ENCODE results near the gene MIOX. TPM values are rescaled to one million over a fixed set of nuclear protein-coding genes. Genes with fewer than 3 reads are reported as not detected.

The MIOX gene
- total and polyA plus RNA-seq, 2 experiments from 2014 or later: not detected

- Histone ChIP-seq H3K4me3 (no peak overlapping the region), H2AFZ (no peak overlapping the region), H3K4me1 (ENCODE audit: insufficient read depth) (no peaks in the 10 kb centered on the region), H3K9me2 (ENCODE audit: insufficient read depth) (no peaks in the 10 kb centered on the region), H3K36me3 (ENCODE audit: insufficient read depth) (no peaks in the 10 kb centered on the region), H3K4me2 (no peak overlapping the region), H3F3A (replicated peaks; ENCODE audit: low read depth) (0 out of 2 replicates have a peak, but pooled peaks cover 3% of the 10 kb centered on the region), H3K79me2 (replicated peaks; ENCODE audit: insufficient read depth) (no peaks in the 10 kb centered on the region), H3K27me3 (ENCODE audit: insufficient read depth) (no peaks in the 10 kb centered on the region), H3K27ac (ENCODE audit: low read depth) (no peak overlapping the region), H4K20me1 (replicated peaks; ENCODE audit: insufficient read depth) (peaks cover 6% of the 10 kb centered on the region)
- no peak for TF ChIP-seq NANOG (IDR thresholded peaks at IDR 0.05; ENCODE audit: borderline replicate concordance)
- TF ChIP-seq REST (IDR thresholded peaks at IDR 0.05; ENCODE audit: unreplicated experiment): no peak
- no peak for TF ChIP-seq POLR2AphosphoS5 (IDR thresholded peaks at IDR 0.05; ENCODE audit: low read depth)
- TF ChIP-seq ZNF114 (CRISPR knock-in tag; IDR thresholded peaks at IDR 0.05): no peak
- Mint-ChIP-seq H3K27me3 (ENCODE audit: insufficient read depth, low read depth, poor library complexity) (peaks cover 10% of the 10 kb centered on the region), H3K4me3 (no peak overlapping the region), H3K36me3 (ENCODE audit: low read depth) (peaks cover 52% of the 10 kb centered on the region), H3K4me1 (no peaks in the 10 kb centered on the region; the same call in 2 of the 3 replicates), H3K9me3 (no peaks in the 10 kb centered on the region), H3K27ac (no peak overlapping the region)
- DNase-seq (ENCODE audit: low spot score) (no peak), ATAC-seq (no peak)
Measured at GRCh38 chr22:50459016-50459415, 27.6 kb upstream of the MIOX start.

- no peak overlapping the region for H3K4me3 ChIP-seq
- H3K9me3 Mint-ChIP-seq: no peaks in the 10 kb centered on the region
- no peak overlapping the region for H2AFZ ChIP-seq
- no peak for ATAC-seq
- peaks cover 6% of the 10 kb centered on the region for H4K20me1 ChIP-seq (replicated peaks; ENCODE audit: insufficient read depth)
- H3K4me1 ChIP-seq (ENCODE audit: insufficient read depth): no peaks in the 10 kb centered on the region
- 0 out of 2 replicates have a peak, but pooled peaks cover 3% of the 10 kb centered on the region for H3F3A ChIP-seq (replicated peaks; ENCODE audit: low read depth)
- no peaks in the 10 kb centered on the region; the same call in 2 of the 3 replicates for H3K4me1 Mint-ChIP-seq
- no peak overlapping the region for H3K4me2 ChIP-seq
- H3K9me2 ChIP-seq (ENCODE audit: insufficient read depth): no peaks in the 10 kb centered on the region
- DNase-seq (ENCODE audit: low spot score): no peak
- no peaks in the 10 kb centered on the region for H3K79me2 ChIP-seq (replicated peaks; ENCODE audit: insufficient read depth)
- H3K27ac ChIP-seq (ENCODE audit: low read depth): no peak overlapping the region
- no peaks in the 10 kb centered on the region for H3K27me3 ChIP-seq (ENCODE audit: insufficient read depth)
- peaks cover 10% of the 10 kb centered on the region for H3K27me3 Mint-ChIP-seq (ENCODE audit: insufficient read depth, low read depth, poor library complexity)
- peaks cover 48% of the 10 kb centered on the region for H3K36me3 Mint-ChIP-seq (ENCODE audit: low read depth)
- H3K27ac Mint-ChIP-seq: no peak overlapping the region
- H3K4me3 Mint-ChIP-seq: no peak overlapping the region
- H3K36me3 ChIP-seq (ENCODE audit: insufficient read depth): no peaks in the 10 kb centered on the region
- no peak for TF ChIP-seq REST (IDR thresholded peaks at IDR 0.05; ENCODE audit: unreplicated experiment)
- TF ChIP-seq CREB1 (CRISPR knock-in tag; IDR thresholded peaks at IDR 0.05; ENCODE audit: low read depth): no peak
- TF ChIP-seq ZNF114 (CRISPR knock-in tag; IDR thresholded peaks at IDR 0.05): no peak
- no peak for TF ChIP-seq POLR2AphosphoS5 (IDR thresholded peaks at IDR 0.05; ENCODE audit: low read depth)
- no peak for TF ChIP-seq EZH2phosphoT487 (IDR thresholded peaks at IDR 0.05; ENCODE audit: unreplicated experiment)
- TF ChIP-seq ETS1 (IDR thresholded peaks at IDR 0.05): no peak
- no peak for TF ChIP-seq EZH2 (IDR thresholded peaks at IDR 0.05; ENCODE audit: low read depth, unreplicated experiment)
- TF ChIP-seq STAT1 (IDR thresholded peaks at IDR 0.05; ENCODE audit: unreplicated experiment): no peak
- TF ChIP-seq ZNF331 (CRISPR knock-in tag; IDR thresholded peaks at IDR 0.05; ENCODE audit: low read depth): no peak
- no peak for TF ChIP-seq NANOG (IDR thresholded peaks at IDR 0.05; ENCODE audit: borderline replicate concordance)
Measured at GRCh38 chr22:50459496-50460140, 27.0 kb upstream of the MIOX start.
